PC-9 (cell line): ENCODE results near the gene CAMLG.

Experiments used
- EZH2 ChIP-seq: fragments of 200-600 bp; sonication (generic); IDR thresholded peaks from 2 replicates; pipeline ENCODE4 v1.8.0; 2017; ENCODE audit warnings: antibody characterized with exemption, low read depth
- TF ChIP-seq, protein P1 (sequence below): fragments of 200-600 bp; sonication (generic); conservative IDR thresholded peaks from 2 replicates; pipeline ENCODE4 v1.6.1; 2017; ENCODE audit warnings: mixed run types, antibody characterized with exemption, mild to moderate bottlenecking, moderate library complexity

DNA sequence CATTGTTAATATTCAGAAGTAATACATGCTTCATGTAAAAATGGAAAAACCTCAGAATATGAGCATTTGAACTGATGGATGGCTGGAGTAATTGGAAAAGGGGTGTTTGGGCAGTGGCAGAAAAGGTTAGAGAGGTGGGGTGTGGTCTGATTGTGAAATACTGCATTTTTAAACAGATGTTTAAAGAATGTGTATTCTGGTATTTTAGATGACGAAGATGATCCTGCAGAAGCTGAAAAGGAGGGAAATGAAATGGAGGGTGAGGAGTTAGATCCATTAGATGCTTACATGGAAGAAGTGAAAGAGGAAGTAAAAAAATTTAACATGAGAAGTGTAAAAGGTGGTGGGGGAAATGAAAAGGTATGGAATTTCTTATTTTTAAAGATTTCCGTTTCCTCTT lies 39.0 kb downstream of the CAMLG start:
- TF ChIP-seq, protein P1, sequence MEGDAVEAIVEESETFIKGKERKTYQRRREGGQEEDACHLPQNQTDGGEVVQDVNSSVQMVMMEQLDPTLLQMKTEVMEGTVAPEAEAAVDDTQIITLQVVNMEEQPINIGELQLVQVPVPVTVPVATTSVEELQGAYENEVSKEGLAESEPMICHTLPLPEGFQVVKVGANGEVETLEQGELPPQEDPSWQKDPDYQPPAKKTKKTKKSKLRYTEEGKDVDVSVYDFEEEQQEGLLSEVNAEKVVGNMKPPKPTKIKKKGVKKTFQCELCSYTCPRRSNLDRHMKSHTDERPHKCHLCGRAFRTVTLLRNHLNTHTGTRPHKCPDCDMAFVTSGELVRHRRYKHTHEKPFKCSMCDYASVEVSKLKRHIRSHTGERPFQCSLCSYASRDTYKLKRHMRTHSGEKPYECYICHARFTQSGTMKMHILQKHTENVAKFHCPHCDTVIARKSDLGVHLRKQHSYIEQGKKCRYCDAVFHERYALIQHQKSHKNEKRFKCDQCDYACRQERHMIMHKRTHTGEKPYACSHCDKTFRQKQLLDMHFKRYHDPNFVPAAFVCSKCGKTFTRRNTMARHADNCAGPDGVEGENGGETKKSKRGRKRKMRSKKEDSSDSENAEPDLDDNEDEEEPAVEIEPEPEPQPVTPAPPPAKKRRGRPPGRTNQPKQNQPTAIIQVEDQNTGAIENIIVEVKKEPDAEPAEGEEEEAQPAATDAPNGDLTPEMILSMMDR: no peak
- TF ChIP-seq EZH2: no peak
